SK-N-SH (cell line): ENCODE results near the gene RIPOR2. TPM values are rescaled to one million over a fixed set of nuclear protein-coding genes. Genes with fewer than 3 reads are reported as not detected.

Experiments
- CTCF ChIA-PET: fragments of 300-600, 350-600 bp; formaldehyde crosslinking; extraction: SDS; loops from one replicate; lab custom pipeline; 2021; lab: Yijun Ruan, JAX
- POLR2A ChIA-PET: fragments of 350-600 bp; sonication (Branson Sonifier 250); formaldehyde crosslinking; extraction: SDS; loops from one replicate; lab custom pipeline; 2020; ENCODE audit warnings: antibody characterized with exemption, inconsistent platforms; lab: Yijun Ruan, JAX
- DNase-seq: peaks from one replicate; pipeline ENCODE4 v3.0.0; 2012
- H2AFZ ChIP-seq: fragments of 200-600 bp; sonication (generic); 2 replicates; pipeline ENCODE4 v1.8.1; 2016; ENCODE audit warnings: antibody characterized with exemption, mild to moderate bottlenecking, low read depth
- H3F3A ChIP-seq: fragments of 200-600 bp; sonication (generic); replicated peaks from 2 replicates; pipeline ENCODE3; 2016; ENCODE audit warnings: antibody characterized with exemption, mild to moderate bottlenecking; ENCODE audit not compliant: insufficient read depth
- H3K27ac ChIP-seq, 2 experiments: fragments of 200-500 bp in 1 of 2; fragments of 200-600 bp in 1 of 2; sonication (Bioruptor generic) in 1 of 2; sonication (generic), shearing (Covaris generic) in 1 of 2; 2 replicates each; pipeline versions ENCODE4 v1.5.1 to v1.6.1; 2014 to 2016; ENCODE audit warnings: low read depth in 2 of 2, inconsistent platforms in 1 of 2, low read length in 1 of 2, mild to moderate bottlenecking in 1 of 2, mixed read lengths in 1 of 2
- H3K27me3 ChIP-seq: fragments of 200-600 bp; sonication (generic), shearing (Covaris generic); 2 replicates; pipeline ENCODE4 v1.6.1; 2016; ENCODE audit warnings: mixed run types; ENCODE audit not compliant: insufficient read depth
- H3K36me3 ChIP-seq, 2 experiments: fragments of 200-500 bp in 1 of 2; fragments of 200-600 bp in 1 of 2; sonication (Bioruptor generic) in 1 of 2; sonication (generic) in 1 of 2; replicated peaks in 1 of 2; 2 replicates each; pipeline versions ENCODE3 to v1.5.1; 2014 to 2016; ENCODE audit warnings: low read length in 1 of 2, mild to moderate bottlenecking in 1 of 2; ENCODE audit not compliant: insufficient read depth in 2 of 2, control insufficient read depth in 1 of 2
- H3K4me1 ChIP-seq, 2 experiments: fragments of 200-500 bp in 1 of 2; fragments of 200-600 bp in 1 of 2; sonication (Bioruptor generic) in 1 of 2; sonication (generic), shearing (Covaris generic) in 1 of 2; 2 replicates each; pipeline versions ENCODE4 v1.5.1 to v1.6.1; 2014 to 2016; ENCODE audit warnings: low read depth in 1 of 2, low read length in 1 of 2, mixed run types in 1 of 2; ENCODE audit not compliant: insufficient read depth in 2 of 2, control insufficient read depth in 1 of 2
- H3K4me2 ChIP-seq: fragments of 200-600 bp; sonication (generic), shearing (Covaris generic); 2 replicates; pipeline ENCODE4 v1.6.1; 2017; ENCODE audit warnings: mixed run types
- H3K4me3 ChIP-seq, 2 experiments: fragments of 200-500 bp in 1 of 2; fragments of 200-600 bp in 1 of 2; sonication (Bioruptor generic) in 1 of 2; sonication (generic), shearing (Covaris generic) in 1 of 2; 2 replicates each; pipeline versions ENCODE4 v1.5.1 to v1.8.1; 2014 to 2016; ENCODE audit warnings: low read depth in 2 of 2, inconsistent platforms in 1 of 2, low read length in 1 of 2, mild to moderate bottlenecking in 1 of 2, mixed read lengths in 1 of 2, moderate library complexity in 1 of 2
- H3K79me2 ChIP-seq: fragments of 200-600 bp; sonication (generic); 2 replicates; pipeline ENCODE4 v1.8.1; 2017; ENCODE audit warnings: mild to moderate bottlenecking; ENCODE audit not compliant: insufficient read depth
- H3K9ac ChIP-seq: fragments of 200-600 bp; sonication (generic); 2 replicates; pipeline ENCODE4 v1.6.1; 2017; ENCODE audit warnings: mixed run types
- H3K9me2 ChIP-seq: fragments of 200-600 bp; sonication (generic); 2 replicates; pipeline ENCODE4 v1.6.1; 2017; ENCODE audit warnings: mixed run types
- H3K9me3 ChIP-seq: fragments of 200-600 bp; sonication (generic); 2 replicates; pipeline ENCODE4 v1.6.1; 2017; ENCODE audit warnings: mixed run types, mild to moderate bottlenecking, moderate library complexity
- H4K20me1 ChIP-seq: fragments of 200-600 bp; sonication (generic); 2 replicates; pipeline ENCODE4 v1.6.1; 2017; ENCODE audit warnings: mild to moderate bottlenecking, mixed run types; ENCODE audit not compliant: insufficient read depth
- ELF1 ChIP-seq: IDR thresholded peaks from 2 replicates; pipeline ENCODE4 v1.4.0; 2012
- EP300 ChIP-seq, 2 experiments: IDR thresholded peaks; 2 replicates each; pipeline versions ENCODE4 v1.4.0 to v1.6.1; 2012; ENCODE audit warnings: borderline replicate concordance in 1 of 2, low read depth in 1 of 2, low read length in 1 of 2
- EZH2phosphoT487 ChIP-seq: fragments of 200-600 bp; sonication (generic); IDR thresholded peaks from 2 replicates; pipeline ENCODE4 v1.6.1; 2017; ENCODE audit warnings: low read depth, mixed run types, mild to moderate bottlenecking, antibody characterized with exemption, moderate library complexity, borderline replicate concordance
- FOXJ3 ChIP-seq: sonication (generic); formaldehyde crosslinking; IDR thresholded peaks from 2 replicates; pipeline ENCODE4 v1.5.1; 2020; ENCODE audit warnings: mild to moderate bottlenecking, missing genetic modification reagents
- FOXM1 ChIP-seq: IDR thresholded peaks from 2 replicates; pipeline ENCODE4 v1.4.0; 2012; ENCODE audit warnings: low read depth, mild to moderate bottlenecking
- GATA2 ChIP-seq: sonication (generic); formaldehyde crosslinking; IDR thresholded peaks from 2 replicates; pipeline ENCODE4 v1.5.0; 2020; ENCODE audit warnings: mild to moderate bottlenecking, missing genetic modification reagents
- MEF2A ChIP-seq: IDR thresholded peaks from 2 replicates; pipeline ENCODE4 v1.4.0; 2012; ENCODE audit warnings: low read depth, borderline replicate concordance
- RFX5 ChIP-seq: IDR thresholded peaks from 2 replicates; pipeline ENCODE4 v1.6.1; 2012; ENCODE audit warnings: mild to moderate bottlenecking, improper control_type of control experiment, low read length
- ZBTB33 ChIP-seq: IDR thresholded peaks from 2 replicates; pipeline ENCODE4 v1.4.0; 2012; ENCODE audit warnings: low read depth, borderline replicate concordance
- WGBS: methylation state at CpG from one replicate; pipeline ENCODE4 v1.1.6; 2017; ENCODE audit warnings: low lambda C conversion rate; 5-methylcytosine and 5-hydroxymethylcytosine counted together
- polyA plus RNA-seq, 3 experiments: library from polyadenylated mRNA; depleted of rRNA; stranded (reverse); fragments of >200 nt; gene quantifications; 2 replicates each; pipeline ENCODE4 v1.2.3, GENCODE V29; 2012
- TF ChIP-seq, protein P1 (sequence below): fragments of 200-600 bp; sonication (generic); IDR thresholded peaks from 2 replicates; pipeline ENCODE4 v1.6.1; 2017; ENCODE audit warnings: antibody characterized with exemption, mild to moderate bottlenecking, moderate library complexity

RIPOR2 gene
- polyA plus RNA-seq, 1 of the 3 experiments (the other 2 are of a cell fraction) = 0.05 TPM

DNA sequence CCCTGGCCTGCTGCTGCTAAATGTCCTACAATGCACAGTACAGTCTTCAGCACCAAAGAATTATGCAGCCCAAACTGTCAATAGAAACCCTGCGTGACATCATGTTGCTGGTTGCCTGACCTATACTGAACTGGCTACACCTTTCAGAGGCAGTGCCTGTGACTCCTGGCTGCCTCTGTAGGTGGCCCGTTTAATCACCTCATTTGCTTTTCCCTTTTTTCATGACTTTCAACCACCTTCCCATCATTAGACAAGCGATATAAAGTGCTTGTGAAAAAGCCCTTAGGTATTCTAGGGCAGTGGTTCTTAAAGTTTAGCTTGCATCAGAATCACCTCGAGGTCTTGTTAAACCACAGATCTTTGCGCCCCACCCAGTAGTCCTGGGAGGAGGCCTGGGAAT lies 33.0 kb upstream of the RIPOR2 start:
- POLR2A ChIA-PET = no interaction called here
- DNase-seq = no peak
- no peaks in the 10 kb centered on the region for H3K4me1 ChIP-seq

DNA sequence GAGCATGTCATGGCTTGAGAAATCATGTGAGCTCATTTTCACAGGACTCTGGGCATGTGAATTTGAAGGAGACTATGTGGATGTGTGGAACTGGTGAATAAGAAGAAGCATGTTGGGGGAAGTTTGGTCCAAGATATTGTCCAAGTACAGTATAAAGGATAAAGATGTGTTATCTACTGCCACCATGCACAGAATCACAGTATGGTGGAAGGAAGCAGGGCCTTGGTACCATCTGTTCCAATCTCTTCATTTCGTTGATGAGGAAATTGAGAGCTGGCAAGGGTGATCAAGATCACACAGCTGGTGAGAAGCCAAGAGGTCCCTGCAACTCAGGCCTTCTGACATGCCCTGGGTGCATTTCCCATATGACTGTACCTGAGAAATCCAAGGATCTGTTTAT lies 31.5 kb upstream of the RIPOR2 start:
- Histone ChIP-seq H3K4me2 (no peak overlapping the region), H3K9me2 (no peaks in the 10 kb centered on the region), H3K4me1 (no peaks in the 10 kb centered on the region), H2AFZ (no peak overlapping the region), H3K9ac (no peak overlapping the region), H3K27ac (no peak overlapping the region), H3K9me3 (no peaks in the 10 kb centered on the region), H3K79me2 (no peaks in the 10 kb centered on the region), H3K36me3 (no peaks in the 10 kb centered on the region), H3K27me3 (no peaks in the 10 kb centered on the region), H3K4me3 (no peak overlapping the region), H4K20me1 (no peaks in the 10 kb centered on the region), H3F3A (no peaks in the 10 kb centered on the region)
- TF ChIP-seq EP300 (IDR thresholded peaks at IDR 0.05; ENCODE audit: borderline replicate concordance in 1 of 2, low read depth in 1 of 2, low read length in 1 of 2) (no peak), ZBTB33 (no peak), ELF1 (no peak)
- POLR2A ChIA-PET = no interaction called here
- DNase-seq = no peak
- 15% methylated on average over 1 of the region's 1 CpG for WGBS
- CTCF ChIA-PET = interaction anchor here (1.0 to 1.7 kb wide), 3 partner anchors 33 to 103 kb away, joined by 3 to 6 read pairs (median 3); no protein-coding TSS in a partner anchor

More for the DNA sequence above, 33.0 kb upstream of the RIPOR2 start:
- no peak overlapping the region for H3K27ac ChIP-seq
- 62% methylated on average over 5 of the region's 5 CpGs for WGBS
- H3K4me3 ChIP-seq = no peak overlapping the region
- TF ChIP-seq GATA2 (CRISPR knock-in tag) = no peak
- TF ChIP-seq, protein P1, sequence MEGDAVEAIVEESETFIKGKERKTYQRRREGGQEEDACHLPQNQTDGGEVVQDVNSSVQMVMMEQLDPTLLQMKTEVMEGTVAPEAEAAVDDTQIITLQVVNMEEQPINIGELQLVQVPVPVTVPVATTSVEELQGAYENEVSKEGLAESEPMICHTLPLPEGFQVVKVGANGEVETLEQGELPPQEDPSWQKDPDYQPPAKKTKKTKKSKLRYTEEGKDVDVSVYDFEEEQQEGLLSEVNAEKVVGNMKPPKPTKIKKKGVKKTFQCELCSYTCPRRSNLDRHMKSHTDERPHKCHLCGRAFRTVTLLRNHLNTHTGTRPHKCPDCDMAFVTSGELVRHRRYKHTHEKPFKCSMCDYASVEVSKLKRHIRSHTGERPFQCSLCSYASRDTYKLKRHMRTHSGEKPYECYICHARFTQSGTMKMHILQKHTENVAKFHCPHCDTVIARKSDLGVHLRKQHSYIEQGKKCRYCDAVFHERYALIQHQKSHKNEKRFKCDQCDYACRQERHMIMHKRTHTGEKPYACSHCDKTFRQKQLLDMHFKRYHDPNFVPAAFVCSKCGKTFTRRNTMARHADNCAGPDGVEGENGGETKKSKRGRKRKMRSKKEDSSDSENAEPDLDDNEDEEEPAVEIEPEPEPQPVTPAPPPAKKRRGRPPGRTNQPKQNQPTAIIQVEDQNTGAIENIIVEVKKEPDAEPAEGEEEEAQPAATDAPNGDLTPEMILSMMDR = no peak
- TF ChIP-seq FOXJ3 (CRISPR knock-in tag) = no peak
- no peak for TF ChIP-seq FOXM1
- no peak for TF ChIP-seq RFX5
- TF ChIP-seq MEF2A = no peak
- TF ChIP-seq EZH2phosphoT487 = no peak
- TF ChIP-seq, all 33 proteins: peak for 0
- no peaks in the 10 kb centered on the region for H3K9me3 ChIP-seq
- H3K36me3 ChIP-seq = no peaks in the 10 kb centered on the region
- H3K9me2 ChIP-seq = no peaks in the 10 kb centered on the region
- H3F3A ChIP-seq = no peaks in the 10 kb centered on the region
- H3K4me2 ChIP-seq = no peak overlapping the region
- CTCF ChIA-PET = no interaction called here
- H3K27me3 ChIP-seq = no peaks in the 10 kb centered on the region
- no peak overlapping the region for H3K9ac ChIP-seq
- H3K79me2 ChIP-seq = no peaks in the 10 kb centered on the region
- H2AFZ ChIP-seq = no peak overlapping the region
- no peaks in the 10 kb centered on the region for H4K20me1 ChIP-seq
